HEK293 (cell line): ENCODE measurements around the gene COMP.
A peak's percentile ranks its signal among the peaks of the same experiment; 100 is the strongest.

Source experiments
- CTCF ChIA-PET: fragments of 350-600 bp; formaldehyde crosslinking; extraction: SDS; loops from one replicate; lab custom pipeline; 2021; ENCODE audit warnings: antibody characterized with exemption; lab: Yijun Ruan, JAX
- POLR2A ChIA-PET: fragments of 300-600 bp; formaldehyde crosslinking; extraction: SDS; loops from one replicate; lab custom pipeline; 2020; ENCODE audit warnings: antibody characterized with exemption, inconsistent platforms; lab: Yijun Ruan, JAX
- H3K27ac ChIP-seq: fragments of 200-500 bp; sonication (Bioruptor generic); 2 replicates; pipeline ENCODE4 v1.5.1; 2014; ENCODE audit warnings: low read depth, low read length, control low read depth, inconsistent platforms; ENCODE audit errors: extremely low read depth
- H3K36me3 ChIP-seq, 2 experiments: fragments of 200-500 bp in 1 of 2; sonication (Bioruptor generic) in 1 of 2; 1 replicate in 1 of 2; 2 replicates in 1 of 2; pipeline ENCODE4 v1.5.1; 2014 to 2017; ENCODE audit warnings: inconsistent platforms in 2 of 2, low read length in 2 of 2; ENCODE audit not compliant: control insufficient read depth in 2 of 2, insufficient read depth in 1 of 2
- H3K4me1 ChIP-seq: fragments of 200-500 bp; sonication (Bioruptor generic); 2 replicates; pipeline ENCODE4 v1.5.1; 2014; ENCODE audit warnings: mild to moderate bottlenecking, low read length, inconsistent platforms; ENCODE audit not compliant: control insufficient read depth, insufficient read depth
- H3K4me3 ChIP-seq: 2 replicates; pipeline ENCODE4 v1.5.1; 2011; ENCODE audit warnings: low read depth, mild to moderate bottlenecking, control low read depth, low read length, moderate library complexity
- H3K9me3 ChIP-seq: fragments of 200-500 bp; sonication (Bioruptor generic); 2 replicates; pipeline ENCODE4 v1.5.1; 2014; ENCODE audit warnings: low read depth, low read length, inconsistent platforms; ENCODE audit not compliant: control insufficient read depth, insufficient read depth
- GFI1B ChIP-seq: fragments of 450-650 bp; formaldehyde crosslinking; IDR thresholded peaks from 2 replicates; pipeline ENCODE4 v1.5.1; 2016; ENCODE audit warnings: missing biosample characterization, missing genetic modification characterization
- HIC1 ChIP-seq: fragments of 450-650 bp; formaldehyde crosslinking; IDR thresholded peaks from 2 replicates; pipeline ENCODE4 v1.5.1; 2016; ENCODE audit warnings: missing biosample characterization, missing genetic modification characterization
- IKZF3 ChIP-seq: fragments of 450-650 bp; IDR thresholded peaks from 2 replicates; pipeline ENCODE4 v1.5.0; 2018; ENCODE audit warnings: missing biosample characterization, mild to moderate bottlenecking, missing genetic modification characterization, moderate library complexity
- SP2 ChIP-seq: fragments of 450-650 bp; formaldehyde crosslinking; IDR thresholded peaks from 2 replicates; pipeline ENCODE4 v1.5.1; 2016; ENCODE audit warnings: missing biosample characterization, missing genetic modification characterization
- TRIM28 ChIP-seq: IDR thresholded peaks from 2 replicates; pipeline ENCODE4 v1.6.1; 2011; ENCODE audit warnings: low read length, control low read depth, borderline replicate concordance
- ZBTB17 ChIP-seq: fragments of 450-650 bp; formaldehyde crosslinking; IDR thresholded peaks from 2 replicates; pipeline ENCODE4 v1.5.1; 2016; ENCODE audit warnings: missing biosample characterization, missing genetic modification characterization
- ZIC2 ChIP-seq: fragments of 450-650 bp; formaldehyde crosslinking; IDR thresholded peaks from 2 replicates; pipeline ENCODE4 v1.5.1; 2016; ENCODE audit warnings: missing biosample characterization, missing genetic modification characterization
- ZNF354C ChIP-seq: fragments of 450-650 bp; formaldehyde crosslinking; IDR thresholded peaks from 2 replicates; pipeline ENCODE4 v1.5.1; 2016; ENCODE audit warnings: missing biosample characterization, missing genetic modification characterization, low read depth, borderline replicate concordance
- ZNF366 ChIP-seq: fragments of 450-650 bp; formaldehyde crosslinking; conservative IDR thresholded peaks from 2 replicates; pipeline ENCODE4 v1.5.1; 2016; ENCODE audit warnings: missing biosample characterization, missing genetic modification characterization
- ZNF623 ChIP-seq: fragments of 450-650 bp; formaldehyde crosslinking; IDR thresholded peaks from 2 replicates; pipeline ENCODE4 v1.5.1; 2016; ENCODE audit warnings: missing biosample characterization, missing genetic modification characterization
- ZNF792 ChIP-seq: fragments of 450-650 bp; formaldehyde crosslinking; IDR thresholded peaks from 2 replicates; pipeline ENCODE4 v1.5.1; 2016; ENCODE audit warnings: missing biosample characterization, missing genetic modification characterization
- ZSCAN16 ChIP-seq: fragments of 450-650 bp; formaldehyde crosslinking; IDR thresholded peaks from 2 replicates; pipeline ENCODE4 v1.5.1; 2016; ENCODE audit warnings: missing biosample characterization, missing genetic modification characterization
- ZSCAN23 ChIP-seq: fragments of 450-650 bp; formaldehyde crosslinking; IDR thresholded peaks from 2 replicates; pipeline ENCODE4 v1.5.1; 2016; ENCODE audit warnings: missing biosample characterization, missing genetic modification characterization
- ZSCAN30 ChIP-seq: fragments of 450-650 bp; IDR thresholded peaks from 2 replicates; pipeline ENCODE4 v1.5.1; 2018; ENCODE audit warnings: missing biosample characterization, mild to moderate bottlenecking, missing genetic modification characterization, moderate library complexity
- TF ChIP-seq, protein P1 (sequence below): fragments of 450-650 bp; formaldehyde crosslinking; IDR thresholded peaks from 2 replicates; pipeline ENCODE4 v1.5.1; 2016; ENCODE audit warnings: missing biosample characterization, missing genetic modification characterization
- TF ChIP-seq, protein P2 (sequence below): fragments of 450-650 bp; formaldehyde crosslinking; IDR thresholded peaks from 2 replicates; pipeline ENCODE4 v1.5.1; 2016; ENCODE audit warnings: missing biosample characterization, missing genetic modification characterization
- TF ChIP-seq, protein P3 (sequence below): fragments of 450-650 bp; formaldehyde crosslinking; IDR thresholded peaks from 2 replicates; pipeline ENCODE4 v1.5.1; 2017; ENCODE audit warnings: missing biosample characterization, missing genetic modification characterization

COMP gene

DNA sequence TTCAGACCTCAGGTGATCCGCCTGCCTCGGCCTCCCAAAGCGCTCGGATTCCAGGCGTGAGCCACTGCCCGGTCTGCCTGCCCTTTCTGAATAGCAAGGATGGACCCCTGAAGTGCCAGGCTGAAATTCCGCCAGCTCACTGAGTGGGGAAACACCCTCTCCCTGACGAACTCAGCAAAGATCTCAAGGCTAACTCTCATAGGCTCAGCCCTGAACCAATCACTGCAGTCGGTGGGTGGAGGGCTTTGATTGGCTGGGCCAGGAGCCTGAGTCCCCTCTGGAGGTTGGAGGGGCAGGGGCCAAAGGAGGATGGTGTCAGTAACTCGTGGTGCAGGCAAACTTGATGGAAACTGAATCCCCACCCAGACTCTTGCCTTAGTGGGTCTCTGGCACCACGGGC lies 11.2 kb upstream of the COMP start:
- CTCF ChIA-PET = interaction anchor here (0.6 kb wide), 1 partner anchor 212 kb away, joined by 3 read pairs; no protein-coding TSS in a partner anchor
- Histone ChIP-seq H3K4me1 (no peaks in the 10 kb centered on the region), H3K36me3 (no peaks in the 10 kb centered on the region)
- TF ChIP-seq, protein P1, sequence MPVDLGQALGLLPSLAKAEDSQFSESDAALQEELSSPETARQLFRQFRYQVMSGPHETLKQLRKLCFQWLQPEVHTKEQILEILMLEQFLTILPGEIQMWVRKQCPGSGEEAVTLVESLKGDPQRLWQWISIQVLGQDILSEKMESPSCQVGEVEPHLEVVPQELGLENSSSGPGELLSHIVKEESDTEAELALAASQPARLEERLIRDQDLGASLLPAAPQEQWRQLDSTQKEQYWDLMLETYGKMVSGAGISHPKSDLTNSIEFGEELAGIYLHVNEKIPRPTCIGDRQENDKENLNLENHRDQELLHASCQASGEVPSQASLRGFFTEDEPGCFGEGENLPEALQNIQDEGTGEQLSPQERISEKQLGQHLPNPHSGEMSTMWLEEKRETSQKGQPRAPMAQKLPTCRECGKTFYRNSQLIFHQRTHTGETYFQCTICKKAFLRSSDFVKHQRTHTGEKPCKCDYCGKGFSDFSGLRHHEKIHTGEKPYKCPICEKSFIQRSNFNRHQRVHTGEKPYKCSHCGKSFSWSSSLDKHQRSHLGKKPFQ (tag by site-specific recombination) = no peak
- TF ChIP-seq ZNF623 (tag by site-specific recombination) = no peak
- 0 out of 2 replicates have a peak, but pooled peaks have one; percentile 28 for TF ChIP-seq SP2 (tag by site-specific recombination)
- TF ChIP-seq, all 188 proteins: peak for 1
- Histone ChIP-seq H3K4me3 (no peak overlapping the region), H3K27ac (no peak overlapping the region), H3K9me3 (no peaks in the 10 kb centered on the region)
- POLR2A ChIA-PET = no interaction called here

DNA sequence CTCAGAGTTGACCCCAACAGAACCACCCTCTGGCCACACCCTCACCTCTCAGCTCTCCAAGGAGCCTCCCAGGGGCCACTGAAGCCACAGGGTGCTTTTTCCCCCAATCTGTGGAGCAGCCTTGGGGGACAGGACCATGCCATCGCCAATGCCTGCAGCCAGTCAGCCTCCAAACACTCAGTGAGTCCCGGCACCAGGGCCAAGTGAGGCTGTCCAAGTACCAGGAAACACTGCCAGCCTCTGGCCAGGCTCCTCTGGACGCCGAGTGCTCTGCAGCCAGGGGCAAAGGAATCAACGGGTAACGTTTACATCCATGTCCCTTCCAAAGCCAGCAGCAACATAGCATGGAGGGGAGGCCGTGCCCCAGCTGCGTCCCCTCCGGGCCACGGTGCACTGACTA lies 9.5 kb upstream of the COMP start:
- H3K36me3 ChIP-seq = no peaks in the 10 kb centered on the region
- TF ChIP-seq HIC1 (tag by site-specific recombination) = no peak
- no peak for TF ChIP-seq ZSCAN23
- no peak for TF ChIP-seq ZSCAN30 (tag by site-specific recombination)
- TF ChIP-seq, protein P2, sequence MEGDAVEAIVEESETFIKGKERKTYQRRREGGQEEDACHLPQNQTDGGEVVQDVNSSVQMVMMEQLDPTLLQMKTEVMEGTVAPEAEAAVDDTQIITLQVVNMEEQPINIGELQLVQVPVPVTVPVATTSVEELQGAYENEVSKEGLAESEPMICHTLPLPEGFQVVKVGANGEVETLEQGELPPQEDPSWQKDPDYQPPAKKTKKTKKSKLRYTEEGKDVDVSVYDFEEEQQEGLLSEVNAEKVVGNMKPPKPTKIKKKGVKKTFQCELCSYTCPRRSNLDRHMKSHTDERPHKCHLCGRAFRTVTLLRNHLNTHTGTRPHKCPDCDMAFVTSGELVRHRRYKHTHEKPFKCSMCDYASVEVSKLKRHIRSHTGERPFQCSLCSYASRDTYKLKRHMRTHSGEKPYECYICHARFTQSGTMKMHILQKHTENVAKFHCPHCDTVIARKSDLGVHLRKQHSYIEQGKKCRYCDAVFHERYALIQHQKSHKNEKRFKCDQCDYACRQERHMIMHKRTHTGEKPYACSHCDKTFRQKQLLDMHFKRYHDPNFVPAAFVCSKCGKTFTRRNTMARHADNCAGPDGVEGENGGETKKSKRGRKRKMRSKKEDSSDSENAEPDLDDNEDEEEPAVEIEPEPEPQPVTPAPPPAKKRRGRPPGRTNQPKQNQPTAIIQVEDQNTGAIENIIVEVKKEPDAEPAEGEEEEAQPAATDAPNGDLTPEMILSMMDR = no peak
- TF ChIP-seq ZSCAN16 (tag by site-specific recombination) = no peak
- no peak for TF ChIP-seq ZIC2
- TF ChIP-seq ZNF354C = no peak
- TF ChIP-seq ZNF792 (tag by site-specific recombination) = no peak
- TF ChIP-seq IKZF3 (tag by site-specific recombination) = no peak
- TF ChIP-seq GFI1B (tag by site-specific recombination) = no peak
- TF ChIP-seq TRIM28 = no peak
- TF ChIP-seq, all 188 proteins: peak for 0
- Histone ChIP-seq H3K9me3 (no peaks in the 10 kb centered on the region), H3K27ac (no peak overlapping the region), H3K4me1 (no peaks in the 10 kb centered on the region), H3K4me3 (no peak overlapping the region)
- CTCF ChIA-PET = no interaction called here
- POLR2A ChIA-PET = interaction anchor here (0.6 kb wide), 1 partner anchor 29 kb away, joined by 3 read pairs; no protein-coding TSS in a partner anchor

GRCh38 chr19:18800079-18800478 lies 9.0 kb upstream of the COMP start:
- Histone ChIP-seq H3K4me1 (no peaks in the 10 kb centered on the region), H3K27ac (no peak overlapping the region), H3K9me3 (no peaks in the 10 kb centered on the region), H3K36me3 (no peaks in the 10 kb centered on the region), H3K4me3 (no peak overlapping the region)
- TF ChIP-seq, protein P3, sequence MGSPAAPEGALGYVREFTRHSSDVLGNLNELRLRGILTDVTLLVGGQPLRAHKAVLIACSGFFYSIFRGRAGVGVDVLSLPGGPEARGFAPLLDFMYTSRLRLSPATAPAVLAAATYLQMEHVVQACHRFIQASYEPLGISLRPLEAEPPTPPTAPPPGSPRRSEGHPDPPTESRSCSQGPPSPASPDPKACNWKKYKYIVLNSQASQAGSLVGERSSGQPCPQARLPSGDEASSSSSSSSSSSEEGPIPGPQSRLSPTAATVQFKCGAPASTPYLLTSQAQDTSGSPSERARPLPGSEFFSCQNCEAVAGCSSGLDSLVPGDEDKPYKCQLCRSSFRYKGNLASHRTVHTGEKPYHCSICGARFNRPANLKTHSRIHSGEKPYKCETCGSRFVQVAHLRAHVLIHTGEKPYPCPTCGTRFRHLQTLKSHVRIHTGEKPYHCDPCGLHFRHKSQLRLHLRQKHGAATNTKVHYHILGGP (tag by site-specific recombination) = no peak
- TF ChIP-seq ZNF366 (tag by site-specific recombination) (peak; percentile 91), ZBTB17 (tag by site-specific recombination) (peak; percentile 70)
- ChIA-PET CTCF (no interaction called here), POLR2A (interaction anchor here (0.6 kb wide), 1 partner anchor 29 kb away, joined by 3 read pairs; no protein-coding TSS in a partner anchor)
